Measurements from ENCODE around the gene HACD2. TPM values are rescaled to one million over a fixed set of nuclear protein-coding genes. Genes with fewer than 3 reads are reported as not detected.

The HACD2 gene
- total and polyA plus RNA-seq, 10 of the 15 experiments (the other 5 are each of a cell fraction or from before 2014, with no cell fraction given), result 9.1 to 30.0 (median 18.8) TPM

DNA sequence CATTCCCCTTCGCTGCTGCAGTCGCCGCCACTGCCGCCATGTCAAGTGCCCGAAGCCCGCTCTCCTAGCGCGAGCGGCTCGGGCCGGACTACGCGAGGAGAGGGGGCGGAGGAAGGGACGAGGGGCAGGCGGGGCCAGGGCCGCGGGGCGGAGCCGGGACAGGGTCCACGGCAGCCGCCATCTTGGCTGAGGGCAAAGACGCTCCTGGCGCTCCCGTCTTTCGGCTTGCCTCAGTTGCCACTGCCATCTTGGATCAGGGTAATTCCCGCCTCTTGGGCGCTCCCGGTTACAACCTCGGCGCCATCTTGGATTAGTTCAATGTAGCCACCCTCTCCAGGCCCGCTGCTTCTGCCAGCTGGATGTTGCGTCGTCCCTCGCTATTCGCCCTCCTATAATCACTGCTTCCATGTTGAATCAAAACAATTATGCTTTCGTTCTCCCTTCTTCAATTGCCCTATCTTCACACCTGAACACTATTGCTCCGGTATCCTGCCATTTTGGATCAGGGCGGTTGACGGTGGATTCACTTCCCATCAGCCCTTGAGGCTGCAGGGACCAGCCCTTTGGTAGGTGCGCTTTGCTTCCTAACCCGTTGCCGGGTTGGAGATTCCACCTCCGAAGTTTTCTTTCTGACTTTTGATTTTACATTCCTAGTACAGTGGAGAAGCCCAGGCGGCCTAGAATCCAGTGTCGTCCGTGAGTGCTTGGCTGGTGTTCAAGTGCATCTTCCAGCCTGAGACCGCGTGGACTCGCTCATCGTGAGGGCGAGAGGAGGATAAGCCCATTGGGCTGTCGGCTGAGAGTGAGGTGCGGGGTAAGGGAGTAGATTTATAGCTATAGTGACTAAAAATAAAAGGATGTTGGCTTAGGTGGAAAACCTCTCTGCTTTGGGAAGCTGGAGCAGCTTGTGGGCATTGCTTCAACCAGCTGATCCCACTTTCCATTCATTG, at the start of gene HACD2 (continued):
- TF ChIP-seq, protein P1, sequence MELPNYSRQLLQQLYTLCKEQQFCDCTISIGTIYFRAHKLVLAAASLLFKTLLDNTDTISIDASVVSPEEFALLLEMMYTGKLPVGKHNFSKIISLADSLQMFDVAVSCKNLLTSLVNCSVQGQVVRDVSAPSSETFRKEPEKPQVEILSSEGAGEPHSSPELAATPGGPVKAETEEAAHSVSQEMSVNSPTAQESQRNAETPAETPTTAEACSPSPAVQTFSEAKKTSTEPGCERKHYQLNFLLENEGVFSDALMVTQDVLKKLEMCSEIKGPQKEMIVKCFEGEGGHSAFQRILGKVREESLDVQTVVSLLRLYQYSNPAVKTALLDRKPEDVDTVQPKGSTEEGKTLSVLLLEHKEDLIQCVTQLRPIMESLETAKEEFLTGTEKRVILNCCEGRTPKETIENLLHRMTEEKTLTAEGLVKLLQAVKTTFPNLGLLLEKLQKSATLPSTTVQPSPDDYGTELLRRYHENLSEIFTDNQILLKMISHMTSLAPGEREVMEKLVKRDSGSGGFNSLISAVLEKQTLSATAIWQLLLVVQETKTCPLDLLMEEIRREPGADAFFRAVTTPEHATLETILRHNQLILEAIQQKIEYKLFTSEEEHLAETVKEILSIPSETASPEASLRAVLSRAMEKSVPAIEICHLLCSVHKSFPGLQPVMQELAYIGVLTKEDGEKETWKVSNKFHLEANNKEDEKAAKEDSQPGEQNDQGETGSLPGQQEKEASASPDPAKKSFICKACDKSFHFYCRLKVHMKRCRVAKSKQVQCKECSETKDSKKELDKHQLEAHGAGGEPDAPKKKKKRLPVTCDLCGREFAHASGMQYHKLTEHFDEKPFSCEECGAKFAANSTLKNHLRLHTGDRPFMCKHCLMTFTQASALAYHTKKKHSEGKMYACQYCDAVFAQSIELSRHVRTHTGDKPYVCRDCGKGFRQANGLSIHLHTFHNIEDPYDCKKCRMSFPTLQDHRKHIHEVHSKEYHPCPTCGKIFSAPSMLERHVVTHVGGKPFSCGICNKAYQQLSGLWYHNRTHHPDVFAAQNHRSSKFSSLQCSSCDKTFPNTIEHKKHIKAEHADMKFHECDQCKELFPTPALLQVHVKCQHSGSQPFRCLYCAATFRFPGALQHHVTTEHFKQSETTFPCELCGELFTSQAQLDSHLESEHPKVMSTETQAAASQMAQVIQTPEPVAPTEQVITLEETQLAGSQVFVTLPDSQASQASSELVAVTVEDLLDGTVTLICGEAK (IDR thresholded peaks at IDR 0.05; ENCODE audit: borderline replicate concordance), result peak; percentile 56; the same call in 1 of the 2 replicates
- peak; percentile 84; the same call in 1 of the 2 replicates for TF ChIP-seq TARDBP (IDR thresholded peaks at IDR 0.05; ENCODE audit: borderline replicate concordance)
- TF ChIP-seq, protein P2, sequence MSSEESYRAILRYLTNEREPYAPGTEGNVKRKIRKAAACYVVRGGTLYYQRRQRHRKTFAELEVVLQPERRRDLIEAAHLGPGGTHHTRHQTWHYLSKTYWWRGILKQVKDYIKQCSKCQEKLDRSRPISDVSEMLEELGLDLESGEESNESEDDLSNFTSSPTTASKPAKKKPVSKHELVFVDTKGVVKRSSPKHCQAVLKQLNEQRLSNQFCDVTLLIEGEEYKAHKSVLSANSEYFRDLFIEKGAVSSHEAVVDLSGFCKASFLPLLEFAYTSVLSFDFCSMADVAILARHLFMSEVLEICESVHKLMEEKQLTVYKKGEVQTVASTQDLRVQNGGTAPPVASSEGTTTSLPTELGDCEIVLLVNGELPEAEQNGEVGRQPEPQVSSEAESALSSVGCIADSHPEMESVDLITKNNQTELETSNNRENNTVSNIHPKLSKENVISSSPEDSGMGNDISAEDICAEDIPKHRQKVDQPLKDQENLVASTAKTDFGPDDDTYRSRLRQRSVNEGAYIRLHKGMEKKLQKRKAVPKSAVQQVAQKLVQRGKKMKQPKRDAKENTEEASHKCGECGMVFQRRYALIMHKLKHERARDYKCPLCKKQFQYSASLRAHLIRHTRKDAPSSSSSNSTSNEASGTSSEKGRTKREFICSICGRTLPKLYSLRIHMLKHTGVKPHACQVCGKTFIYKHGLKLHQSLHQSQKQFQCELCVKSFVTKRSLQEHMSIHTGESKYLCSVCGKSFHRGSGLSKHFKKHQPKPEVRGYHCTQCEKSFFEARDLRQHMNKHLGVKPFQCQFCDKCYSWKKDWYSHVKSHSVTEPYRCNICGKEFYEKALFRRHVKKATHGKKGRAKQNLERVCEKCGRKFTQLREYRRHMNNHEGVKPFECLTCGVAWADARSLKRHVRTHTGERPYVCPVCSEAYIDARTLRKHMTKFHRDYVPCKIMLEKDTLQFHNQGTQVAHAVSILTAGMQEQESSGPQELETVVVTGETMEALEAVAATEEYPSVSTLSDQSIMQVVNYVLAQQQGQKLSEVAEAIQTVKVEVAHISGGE (CRISPR knock-in tag; IDR thresholded peaks at IDR 0.05), result no peak
- no peak for TF ChIP-seq NRF1 (conservative IDR thresholded peaks at IDR 0.05; ENCODE audit: low read depth, low read length)
- peak; percentile 90 for TF ChIP-seq PML (IDR thresholded peaks at IDR 0.05; ENCODE audit: low read length)
- peak; percentile 80 for TF ChIP-seq POLR2AphosphoS2 (IDR thresholded peaks at IDR 0.05; ENCODE audit: low read depth, low read length)
- peak; percentile 90 for TF ChIP-seq ATF7 (IDR thresholded peaks at IDR 0.05; ENCODE audit: low read depth)
- no peak for TF ChIP-seq NR2C2 (IDR thresholded peaks at IDR 0.05; ENCODE audit: borderline replicate concordance, control insufficient read depth, insufficient read length, low read depth)
- TF ChIP-seq SIN3A (IDR thresholded peaks at IDR 0.05; ENCODE audit: low read depth, low read length), result no peak; the same call in 1 of the 2 replicates
- 0 out of 2 replicates have a peak, but pooled peaks have one; percentile 3 for TF ChIP-seq MEF2A (IDR thresholded peaks at IDR 0.05; ENCODE audit: insufficient read depth, low read depth, low read length)
- TF ChIP-seq SUZ12 (IDR thresholded peaks at IDR 0.05; ENCODE audit: unreplicated experiment), result no peak
- peak; percentile 35; the same call in 1 of the 2 replicates for TF ChIP-seq RFX5 (IDR thresholded peaks at IDR 0.05; ENCODE audit: low read depth, low read length)
- peak; percentile 38; the same call in 1 of the 2 replicates for TF ChIP-seq ELK1 (IDR thresholded peaks at IDR 0.05; ENCODE audit: low read depth, low read length)
- TF ChIP-seq, protein P3, sequence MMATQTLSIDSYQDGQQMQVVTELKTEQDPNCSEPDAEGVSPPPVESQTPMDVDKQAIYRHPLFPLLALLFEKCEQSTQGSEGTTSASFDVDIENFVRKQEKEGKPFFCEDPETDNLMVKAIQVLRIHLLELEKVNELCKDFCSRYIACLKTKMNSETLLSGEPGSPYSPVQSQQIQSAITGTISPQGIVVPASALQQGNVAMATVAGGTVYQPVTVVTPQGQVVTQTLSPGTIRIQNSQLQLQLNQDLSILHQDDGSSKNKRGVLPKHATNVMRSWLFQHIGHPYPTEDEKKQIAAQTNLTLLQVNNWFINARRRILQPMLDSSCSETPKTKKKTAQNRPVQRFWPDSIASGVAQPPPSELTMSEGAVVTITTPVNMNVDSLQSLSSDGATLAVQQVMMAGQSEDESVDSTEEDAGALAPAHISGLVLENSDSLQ (IDR thresholded peaks at IDR 0.05), result no peak; the same call in 1 of the 2 replicates
- TF ChIP-seq IKZF1 (conservative IDR thresholded peaks at IDR 0.05), result peak; percentile 98
- no peak for TF ChIP-seq ZZZ3 (IDR thresholded peaks at IDR 0.05; ENCODE audit: control insufficient read depth, insufficient read length, low read depth)
- peak; percentile 66 for TF ChIP-seq SIX5 (IDR thresholded peaks at IDR 0.05; ENCODE audit: low read depth, low read length, severe bottlenecking)
